Ishikawa (cell line): ENCODE measurements around the gene STAG3.

Experiments
- CEBPB ChIP-seq: IDR thresholded peaks from 2 replicates; pipeline ENCODE4 v1.6.1; 2012
- CREB1 ChIP-seq: IDR thresholded peaks from 2 replicates; pipeline ENCODE4 v1.6.1; 2012; ENCODE audit warnings: low read depth
- EGR1 ChIP-seq: IDR thresholded peaks from 2 replicates; pipeline ENCODE4 v1.6.1; 2012
- EP300 ChIP-seq: IDR thresholded peaks from 2 replicates; pipeline ENCODE4 v1.6.1; 2012; ENCODE audit warnings: borderline replicate concordance
- FOXM1 ChIP-seq: IDR thresholded peaks from 2 replicates; pipeline ENCODE4 v1.6.1; 2012; ENCODE audit warnings: low read depth, borderline replicate concordance
- NFIC ChIP-seq: IDR thresholded peaks from 2 replicates; pipeline ENCODE4 v1.6.1; 2012
- RAD21 ChIP-seq: IDR thresholded peaks from 2 replicates; pipeline ENCODE4 v1.6.1; 2012; ENCODE audit warnings: low read depth
- TAF1 ChIP-seq: IDR thresholded peaks from 2 replicates; pipeline ENCODE4 v1.6.1; 2012; ENCODE audit warnings: low read depth, mild to moderate bottlenecking
- TCF12 ChIP-seq: IDR thresholded peaks from 2 replicates; pipeline ENCODE4 v1.6.1; 2012; ENCODE audit warnings: low read depth
- TEAD4 ChIP-seq: IDR thresholded peaks from 2 replicates; pipeline ENCODE4 v1.6.1; 2012
- YY1 ChIP-seq: IDR thresholded peaks from 2 replicates; pipeline ENCODE4 v1.6.1; 2012; ENCODE audit warnings: low read depth
- ZBTB7A ChIP-seq: IDR thresholded peaks from 2 replicates; pipeline ENCODE4 v1.6.1; 2012; ENCODE audit warnings: low read depth
- TF ChIP-seq, protein P1 (sequence below): IDR thresholded peaks from 2 replicates; pipeline ENCODE4 v1.6.1; 2012
- TF ChIP-seq, protein P2 (sequence below): IDR thresholded peaks from 2 replicates; pipeline ENCODE4 v1.6.1; 2012
- TF ChIP-seq, protein P3 (sequence below): IDR thresholded peaks from 2 replicates; pipeline ENCODE4 v1.6.1; 2012; ENCODE audit warnings: low read depth, mild to moderate bottlenecking

STAG3 gene

DNA sequence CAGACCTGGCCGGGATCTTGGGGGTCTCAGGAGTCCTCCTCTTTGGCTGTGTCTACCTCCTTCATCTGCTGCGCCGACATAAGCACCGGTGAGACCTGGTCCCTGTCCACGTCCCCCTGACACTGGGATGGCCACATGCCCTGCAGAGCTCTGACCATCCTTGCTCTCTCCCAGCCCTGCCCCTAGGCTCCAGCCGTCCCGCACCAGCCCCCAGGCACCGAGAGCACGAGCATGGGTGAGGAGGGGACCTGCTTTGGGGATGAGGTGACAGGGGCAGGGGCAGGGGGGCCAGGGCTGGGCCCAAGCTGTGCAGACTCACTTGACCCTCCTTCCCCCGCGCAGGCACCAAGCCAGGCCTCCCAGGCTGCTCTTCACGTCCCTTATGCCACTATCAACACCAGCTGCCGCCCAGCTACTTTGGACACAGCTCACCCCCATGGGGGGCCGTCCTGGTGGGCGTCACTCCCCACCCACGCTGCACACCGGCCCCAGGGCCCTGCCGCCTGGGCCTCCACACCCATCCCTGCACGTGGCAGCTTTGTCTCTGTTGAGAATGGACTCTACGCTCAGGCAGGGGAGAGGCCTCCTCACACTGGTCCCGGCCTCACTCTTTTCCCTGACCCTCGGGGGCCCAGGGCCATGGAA is 43.0 kb downstream of the STAG3 start:
- no peak for TF ChIP-seq NFIC
- TF ChIP-seq CREB1, result no peak

DNA sequence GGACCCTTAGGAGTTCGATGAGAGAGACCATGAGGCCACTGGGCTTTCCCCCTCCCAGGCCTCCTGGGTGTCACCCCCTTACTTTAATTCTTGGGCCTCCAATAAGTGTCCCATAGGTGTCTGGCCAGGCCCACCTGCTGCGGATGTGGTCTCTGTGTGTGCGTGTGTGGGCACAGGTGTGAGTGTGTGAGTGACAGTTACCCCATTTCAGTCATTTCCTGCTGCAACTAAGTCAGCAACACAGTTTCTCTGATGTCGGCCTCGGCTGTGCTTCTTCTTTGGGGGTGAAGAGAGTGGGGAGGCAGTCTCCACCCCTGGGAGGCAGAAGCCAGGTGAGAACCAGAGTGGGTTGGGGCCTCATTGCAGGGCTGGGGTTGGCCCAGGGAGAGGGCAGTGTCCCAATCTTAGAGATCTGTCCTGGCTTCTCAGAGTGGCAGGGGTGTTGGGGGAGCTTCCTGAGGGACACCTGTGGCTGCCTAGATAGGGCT is 43.6 kb downstream of the STAG3 start:
- TF ChIP-seq CREB1, result no peak
- TF ChIP-seq, protein P1, sequence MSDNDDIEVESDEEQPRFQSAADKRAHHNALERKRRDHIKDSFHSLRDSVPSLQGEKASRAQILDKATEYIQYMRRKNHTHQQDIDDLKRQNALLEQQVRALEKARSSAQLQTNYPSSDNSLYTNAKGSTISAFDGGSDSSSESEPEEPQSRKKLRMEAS, result no peak
- no peak for TF ChIP-seq RAD21
- TF ChIP-seq, protein P2, sequence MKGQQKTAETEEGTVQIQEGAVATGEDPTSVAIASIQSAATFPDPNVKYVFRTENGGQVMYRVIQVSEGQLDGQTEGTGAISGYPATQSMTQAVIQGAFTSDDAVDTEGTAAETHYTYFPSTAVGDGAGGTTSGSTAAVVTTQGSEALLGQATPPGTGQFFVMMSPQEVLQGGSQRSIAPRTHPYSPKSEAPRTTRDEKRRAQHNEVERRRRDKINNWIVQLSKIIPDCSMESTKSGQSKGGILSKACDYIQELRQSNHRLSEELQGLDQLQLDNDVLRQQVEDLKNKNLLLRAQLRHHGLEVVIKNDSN, result no peak
- TF ChIP-seq ZBTB7A, result no peak
- no peak for TF ChIP-seq EP300
- no peak for TF ChIP-seq TAF1
- no peak for TF ChIP-seq YY1
- TF ChIP-seq EGR1, result no peak
- TF ChIP-seq, protein P3, sequence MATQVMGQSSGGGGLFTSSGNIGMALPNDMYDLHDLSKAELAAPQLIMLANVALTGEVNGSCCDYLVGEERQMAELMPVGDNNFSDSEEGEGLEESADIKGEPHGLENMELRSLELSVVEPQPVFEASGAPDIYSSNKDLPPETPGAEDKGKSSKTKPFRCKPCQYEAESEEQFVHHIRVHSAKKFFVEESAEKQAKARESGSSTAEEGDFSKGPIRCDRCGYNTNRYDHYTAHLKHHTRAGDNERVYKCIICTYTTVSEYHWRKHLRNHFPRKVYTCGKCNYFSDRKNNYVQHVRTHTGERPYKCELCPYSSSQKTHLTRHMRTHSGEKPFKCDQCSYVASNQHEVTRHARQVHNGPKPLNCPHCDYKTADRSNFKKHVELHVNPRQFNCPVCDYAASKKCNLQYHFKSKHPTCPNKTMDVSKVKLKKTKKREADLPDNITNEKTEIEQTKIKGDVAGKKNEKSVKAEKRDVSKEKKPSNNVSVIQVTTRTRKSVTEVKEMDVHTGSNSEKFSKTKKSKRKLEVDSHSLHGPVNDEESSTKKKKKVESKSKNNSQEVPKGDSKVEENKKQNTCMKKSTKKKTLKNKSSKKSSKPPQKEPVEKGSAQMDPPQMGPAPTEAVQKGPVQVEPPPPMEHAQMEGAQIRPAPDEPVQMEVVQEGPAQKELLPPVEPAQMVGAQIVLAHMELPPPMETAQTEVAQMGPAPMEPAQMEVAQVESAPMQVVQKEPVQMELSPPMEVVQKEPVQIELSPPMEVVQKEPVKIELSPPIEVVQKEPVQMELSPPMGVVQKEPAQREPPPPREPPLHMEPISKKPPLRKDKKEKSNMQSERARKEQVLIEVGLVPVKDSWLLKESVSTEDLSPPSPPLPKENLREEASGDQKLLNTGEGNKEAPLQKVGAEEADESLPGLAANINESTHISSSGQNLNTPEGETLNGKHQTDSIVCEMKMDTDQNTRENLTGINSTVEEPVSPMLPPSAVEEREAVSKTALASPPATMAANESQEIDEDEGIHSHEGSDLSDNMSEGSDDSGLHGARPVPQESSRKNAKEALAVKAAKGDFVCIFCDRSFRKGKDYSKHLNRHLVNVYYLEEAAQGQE, result no peak
- no peak for TF ChIP-seq TEAD4
- TF ChIP-seq TCF12, result no peak

DNA sequence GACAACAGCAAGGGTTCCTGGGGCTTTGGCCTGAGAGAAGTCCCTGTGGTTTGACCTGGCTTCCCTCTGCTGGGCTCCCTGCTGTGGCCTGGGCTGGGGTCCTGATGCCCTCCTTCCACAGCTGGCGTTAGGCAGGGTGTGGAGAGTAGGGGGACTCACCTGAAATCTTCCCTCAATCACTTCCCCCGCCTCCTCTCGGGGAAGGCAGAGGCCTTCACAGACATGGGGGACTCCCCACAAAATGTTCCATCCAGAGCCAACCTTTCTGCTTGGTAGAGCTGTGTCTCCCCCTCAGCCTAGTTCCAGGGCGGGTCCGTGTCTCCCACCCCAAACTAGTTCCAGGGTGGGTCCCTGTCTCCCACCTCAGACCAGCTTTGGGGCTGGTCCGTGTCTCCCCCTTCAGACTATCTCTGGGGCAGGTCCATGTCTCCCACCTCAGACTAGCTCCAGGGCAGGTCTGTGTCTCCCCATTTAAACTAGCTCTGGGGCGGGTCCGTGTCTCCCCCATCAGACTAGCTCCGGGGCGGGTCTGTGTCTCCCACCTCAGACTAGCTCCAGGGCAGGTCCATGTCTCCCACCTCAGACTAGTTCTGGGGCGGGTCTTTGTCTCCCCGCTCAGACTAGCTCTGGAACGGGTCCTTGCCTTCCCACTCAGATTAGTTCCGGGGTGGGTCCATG is 44.2 kb downstream of the STAG3 start:
- no peak for TF ChIP-seq TAF1
- TF ChIP-seq TEAD4, result no peak
- no peak for TF ChIP-seq ZBTB7A
- TF ChIP-seq EGR1, result no peak
- TF ChIP-seq NFIC, result no peak
- TF ChIP-seq CREB1, result no peak
- no peak for TF ChIP-seq TCF12
- no peak for TF ChIP-seq YY1
- TF ChIP-seq RAD21, result no peak
- no peak for TF ChIP-seq CEBPB

DNA sequence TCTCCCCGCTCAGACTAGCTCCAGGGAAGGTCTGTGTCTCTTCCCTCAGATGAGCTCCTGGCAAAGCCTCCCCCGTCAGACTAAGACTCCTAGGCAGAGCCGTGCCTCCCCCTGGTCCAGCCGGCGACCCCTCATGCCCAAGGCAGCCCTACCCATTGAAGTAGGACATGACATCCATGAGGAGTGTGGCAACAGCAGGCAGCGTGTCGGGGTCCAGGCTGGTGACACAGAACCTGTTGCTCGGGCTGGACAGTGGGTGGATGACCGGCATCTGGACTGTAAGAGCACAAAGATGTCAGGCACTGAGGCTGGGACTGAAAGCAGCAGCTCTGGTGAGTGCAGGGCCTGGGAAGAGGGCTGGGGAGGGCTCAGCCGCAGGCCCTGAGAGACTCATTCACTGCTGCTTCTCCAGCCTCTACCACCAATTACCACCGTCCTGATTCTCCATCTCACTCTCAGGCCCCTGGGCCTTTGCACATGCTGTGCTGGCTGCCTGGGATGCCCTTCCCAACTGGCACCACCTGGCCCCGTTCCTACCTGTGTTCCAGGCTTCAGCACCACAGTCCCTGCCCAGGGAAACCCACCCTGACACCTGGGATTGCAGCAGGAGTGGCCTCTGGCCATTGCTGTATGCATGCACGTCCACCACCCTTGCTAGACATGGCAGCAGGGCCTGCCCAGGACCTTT is 44.9 kb downstream of the STAG3 start:
- no peak for TF ChIP-seq TAF1
- TF ChIP-seq CEBPB, result no peak
- TF ChIP-seq NFIC, result no peak
- no peak for TF ChIP-seq TEAD4
- no peak for TF ChIP-seq RAD21
- TF ChIP-seq TCF12, result no peak
- TF ChIP-seq, protein P2, result no peak
- TF ChIP-seq FOXM1, result no peak

DNA sequence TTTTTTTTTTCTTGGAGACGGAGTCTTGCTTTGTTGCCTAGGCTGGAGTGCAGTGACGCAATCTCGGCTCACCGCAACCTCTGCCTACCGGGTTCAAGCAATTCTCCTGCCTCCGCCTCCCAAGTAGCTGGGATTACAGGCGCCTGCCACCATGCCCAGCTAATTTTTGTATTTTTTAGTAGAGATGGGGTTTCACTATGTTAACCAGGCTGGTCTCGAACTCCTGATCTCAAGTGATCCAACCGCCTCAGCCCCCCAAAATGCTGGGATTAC is 69.1 kb downstream of the STAG3 start:
- TF ChIP-seq CEBPB, result peak; percentile 53; the same call in 1 of the 2 replicates

DNA sequence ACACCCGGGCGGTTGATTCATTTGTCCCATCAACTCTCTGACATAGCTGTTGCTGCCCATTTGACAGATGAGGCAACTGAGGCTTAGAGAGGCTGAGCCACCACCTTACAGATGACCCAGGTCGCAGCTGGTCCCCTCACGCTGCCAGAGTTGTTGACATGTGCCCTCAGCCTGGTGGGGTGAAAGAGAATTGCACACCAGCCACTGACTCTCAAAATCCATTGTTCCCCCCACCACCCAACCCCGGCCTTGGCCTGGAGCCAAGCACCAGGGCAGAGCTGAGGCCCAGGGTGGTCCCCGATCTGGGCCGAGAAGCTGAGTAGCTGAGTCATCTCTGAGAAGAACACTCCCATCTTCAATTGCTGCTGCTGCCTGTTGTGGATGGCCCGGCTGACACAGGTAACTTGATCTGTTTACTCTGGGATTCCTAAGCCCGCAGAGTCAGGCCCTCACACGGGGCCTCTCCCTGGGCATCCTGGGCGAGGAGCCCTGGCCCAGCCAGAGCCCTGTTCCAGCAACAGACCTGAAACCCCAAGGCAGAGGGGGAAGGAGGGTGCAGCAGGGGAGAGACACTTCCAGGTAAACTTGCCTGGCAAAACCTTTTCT is 69.5 kb downstream of the STAG3 start:
- TF ChIP-seq FOXM1 (no peak), ZBTB7A (peak; percentile 55), EGR1 (no peak), NFIC (peak; percentile 94), TEAD4 (peak; percentile 65), EP300 (peak; percentile 46; the same call in 1 of the 2 replicates), TCF12 (peak; percentile 82)
- TF ChIP-seq, protein P1, result no peak; the same call in 1 of the 2 replicates

DNA sequence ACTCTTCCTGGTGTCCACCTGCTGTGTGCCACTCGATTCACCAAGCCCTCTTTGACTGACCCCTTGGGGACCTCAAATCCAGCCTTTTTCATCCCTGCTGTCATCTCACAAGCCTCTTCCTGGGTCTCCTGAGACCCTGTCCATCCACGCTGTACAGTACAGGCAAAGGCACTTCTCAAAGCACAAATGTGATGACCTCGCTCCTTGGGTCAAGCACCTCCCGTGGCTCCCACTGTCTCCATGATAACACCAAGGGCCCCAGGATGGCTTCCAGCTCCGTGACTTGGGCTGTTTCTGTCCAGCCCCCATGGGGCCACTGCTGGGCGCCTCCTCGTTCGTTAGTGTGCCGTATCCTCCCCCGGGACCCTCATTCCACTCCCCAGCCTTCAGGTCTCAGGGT is 70.8 kb downstream of the STAG3 start:
- TF ChIP-seq, protein P1, result no peak
- TF ChIP-seq, protein P2, result no peak
- TF ChIP-seq EGR1, result no peak
